DOHH2 (cell line): ENCODE data around the gene TTC12.

Experiments
- CTCF ChIP-seq: fragments of 200-600 bp; sonication (generic); IDR thresholded peaks from one replicate; pipeline ENCODE4 v1.5.1; 2014; ENCODE audit warnings: antibody characterized with exemption, mild to moderate bottlenecking, low read depth, low read length; ENCODE audit not compliant: poor library complexity, severe bottlenecking
- EZH2phosphoT487 ChIP-seq: fragments of 200-600 bp; sonication (generic); IDR thresholded peaks from 2 replicates; pipeline ENCODE4 v1.6.1; 2017; ENCODE audit warnings: borderline replicate concordance, mild to moderate bottlenecking, antibody characterized with exemption, low read length, moderate library complexity, mixed read lengths

- TF ChIP-seq CTCF, result no peak
- TF ChIP-seq EZH2phosphoT487, result no peak
Measured at GRCh38 chr11:113385749-113386148, 71.4 kb downstream of the TTC12 start.
